Measurements from ENCODE around the gene GADD45G.

Gene GADD45G

DNA sequence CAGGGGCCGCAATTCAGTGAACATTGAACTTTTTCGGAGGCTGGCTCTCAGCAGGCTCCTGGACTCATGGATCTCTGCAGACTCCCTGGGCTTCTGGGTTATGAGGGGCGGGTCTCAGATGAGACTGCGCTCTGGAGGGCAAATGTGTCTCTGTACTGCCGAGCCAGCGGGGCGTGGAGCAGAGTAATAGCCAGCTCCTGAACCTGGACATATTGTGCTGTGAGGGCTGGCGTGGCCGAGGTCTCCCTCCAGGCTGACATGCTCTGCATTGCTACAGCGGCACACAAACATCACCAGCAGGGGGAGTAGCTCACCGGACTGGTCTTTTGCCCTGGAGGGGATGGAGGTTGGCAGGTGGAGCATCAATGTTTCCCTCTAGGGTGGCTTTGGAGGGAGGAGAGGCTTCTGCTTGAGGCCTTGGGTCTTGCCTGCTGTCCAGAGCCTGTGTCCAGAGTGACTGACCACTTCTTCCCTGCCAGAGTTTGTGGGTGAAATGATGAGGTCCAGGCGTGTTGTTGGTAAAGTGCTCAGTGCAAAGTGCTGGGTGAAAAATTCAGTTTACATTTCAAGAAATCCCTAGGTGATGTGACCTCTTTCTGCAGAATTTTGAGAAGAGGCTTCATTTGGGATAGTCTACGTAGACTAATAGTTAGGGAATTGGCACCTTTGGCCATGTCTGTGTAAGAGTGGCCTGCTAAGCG lies 10.9 kb upstream of the GADD45G start:
- H3K9me3 ChIP-seq (ENCODE audit: control insufficient read depth, low read length): no peaks in the 10 kb centered on the region
- 62 to 68% methylated on average over 11 to 12 of the region's 14 CpGs for WGBS, 2 experiments (ENCODE audit: insufficient coverage in 2 of 2)
- H3K27ac ChIP-seq (ENCODE audit: low read depth, low read length, severe bottlenecking): no peak overlapping the region
- H3K4me1 ChIP-seq (ENCODE audit: control insufficient read depth, insufficient read depth, low read length, poor library complexity, severe bottlenecking): peaks cover 6% of the 10 kb centered on the region
- H3K4me3 ChIP-seq (ENCODE audit: extremely low read depth, insufficient read depth, low read length, poor library complexity, severe bottlenecking): no peak overlapping the region
- H3K36me3 ChIP-seq (ENCODE audit: control insufficient read depth, insufficient read depth, low read length): no peaks in the 10 kb centered on the region

DNA sequence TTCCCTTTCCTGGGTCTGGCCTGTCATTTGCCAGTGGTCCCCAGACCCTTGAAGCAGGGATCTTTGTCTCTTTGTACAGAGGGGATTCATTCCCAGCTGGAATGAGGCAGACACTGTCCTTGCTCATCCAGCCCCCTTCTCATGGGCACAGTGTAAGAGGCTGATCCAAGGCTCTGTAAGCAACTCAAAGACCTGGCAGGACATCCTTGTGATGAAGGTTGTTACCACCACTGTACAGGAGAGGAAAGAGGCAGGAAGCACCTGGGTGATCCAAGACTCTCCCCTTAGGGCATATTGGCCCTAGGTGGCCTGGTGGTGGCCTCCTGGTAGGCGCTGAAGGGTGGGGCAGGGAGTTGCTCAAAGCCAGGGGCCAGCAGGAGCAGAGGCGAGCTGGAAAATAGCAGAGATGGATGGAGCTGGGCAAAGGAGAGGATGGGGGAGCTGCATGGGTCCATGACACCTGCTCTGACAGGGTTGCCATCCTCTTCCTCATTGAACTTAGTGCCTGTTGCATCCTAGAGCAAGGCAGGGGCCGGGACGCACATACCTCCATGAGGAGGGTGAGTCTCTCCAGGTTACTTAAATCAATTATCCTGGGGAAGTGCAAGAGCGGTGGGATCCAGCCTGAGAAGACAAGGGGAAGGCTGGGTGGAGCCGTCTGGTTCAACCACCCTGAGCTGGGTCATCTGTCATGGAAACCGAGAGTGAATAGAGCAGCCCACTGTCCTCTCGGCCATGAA lies 9.8 kb upstream of the GADD45G start:
- H3K4me3 ChIP-seq (ENCODE audit: extremely low read depth, insufficient read depth, low read length, poor library complexity, severe bottlenecking): no peak overlapping the region
- peaks cover 6% of the 10 kb centered on the region for H3K4me1 ChIP-seq (ENCODE audit: control insufficient read depth, insufficient read depth, low read length, poor library complexity, severe bottlenecking)
- H3K9me3 ChIP-seq (ENCODE audit: control insufficient read depth, low read length): no peaks in the 10 kb centered on the region
- H3K27ac ChIP-seq (ENCODE audit: low read depth, low read length, severe bottlenecking): no peak overlapping the region
- 77 to 90% methylated on average over 4 to 5 of the region's 8 CpGs for WGBS, 2 experiments (ENCODE audit: insufficient coverage in 2 of 2)
- no peaks in the 10 kb centered on the region for H3K36me3 ChIP-seq (ENCODE audit: control insufficient read depth, insufficient read depth, low read length)

DNA sequence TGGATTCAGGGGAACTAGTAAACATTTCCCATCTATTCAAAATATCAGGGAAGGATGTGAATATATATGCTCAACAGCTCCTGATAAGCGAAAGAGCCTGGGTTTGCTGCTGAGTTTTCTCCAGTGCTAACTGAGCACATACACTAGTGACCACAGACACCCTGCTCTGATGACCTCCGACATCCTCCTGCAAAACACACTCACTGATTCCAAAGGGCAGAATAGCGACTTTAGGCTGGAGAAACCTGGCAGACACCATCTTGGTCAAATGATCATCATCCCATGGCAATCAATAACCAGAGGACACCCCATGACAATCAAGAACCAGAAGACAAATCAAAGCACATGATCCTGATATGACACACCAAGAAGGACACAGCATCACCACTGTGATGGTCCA lies 9.2 kb upstream of the GADD45G start:
- H3K27ac ChIP-seq (ENCODE audit: low read depth, low read length, severe bottlenecking): no peak overlapping the region
- H3K36me3 ChIP-seq (ENCODE audit: control insufficient read depth, insufficient read depth, low read length): no peaks in the 10 kb centered on the region
- H3K4me3 ChIP-seq (ENCODE audit: extremely low read depth, insufficient read depth, low read length, poor library complexity, severe bottlenecking): no peak overlapping the region
- peaks cover 6% of the 10 kb centered on the region for H3K4me1 ChIP-seq (ENCODE audit: control insufficient read depth, insufficient read depth, low read length, poor library complexity, severe bottlenecking)
- WGBS, 2 experiments (ENCODE audit: insufficient coverage in 2 of 2): 92 to 93% methylated on average over 2 to 3 of the region's 3 CpGs
- H3K9me3 ChIP-seq (ENCODE audit: control insufficient read depth, low read length): no peaks in the 10 kb centered on the region

DNA sequence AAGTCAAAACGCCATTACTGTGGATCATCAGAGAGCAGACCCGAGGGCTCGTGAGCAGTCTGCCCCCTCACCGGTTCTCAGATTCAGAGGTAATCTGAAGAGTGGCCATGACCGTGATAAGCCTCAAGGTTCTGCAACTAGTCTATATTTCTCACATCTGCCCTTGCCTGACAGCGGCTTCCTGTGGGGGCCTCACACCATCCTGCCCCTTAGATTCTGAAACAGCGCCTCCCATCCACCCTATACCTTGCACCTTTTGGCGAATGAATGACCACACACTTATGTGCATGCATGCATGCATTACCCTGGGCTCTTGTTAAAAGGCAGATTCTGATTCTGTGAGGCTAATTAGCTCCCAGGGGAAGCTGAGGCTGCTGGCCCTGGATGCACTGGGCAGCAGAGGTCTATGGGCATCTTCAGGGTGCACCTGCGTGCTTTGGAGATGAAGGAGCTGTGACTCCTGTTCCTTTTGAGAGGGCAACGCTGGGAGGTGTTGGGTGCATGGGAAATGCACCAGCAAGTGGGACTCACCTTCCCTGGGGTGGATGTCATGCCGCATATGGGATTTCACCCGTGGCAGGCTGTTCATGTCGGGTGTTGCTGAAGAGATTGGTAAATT lies 7.8 kb upstream of the GADD45G start:
- H3K9me3 ChIP-seq (ENCODE audit: control insufficient read depth, low read length): no peaks in the 10 kb centered on the region
- no peak overlapping the region for H3K4me3 ChIP-seq (ENCODE audit: extremely low read depth, insufficient read depth, low read length, poor library complexity, severe bottlenecking)
- no peaks in the 10 kb centered on the region for H3K36me3 ChIP-seq (ENCODE audit: control insufficient read depth, insufficient read depth, low read length)
- H3K4me1 ChIP-seq (ENCODE audit: control insufficient read depth, insufficient read depth, low read length, poor library complexity, severe bottlenecking): peaks cover 6% of the 10 kb centered on the region
- H3K27ac ChIP-seq (ENCODE audit: low read depth, low read length, severe bottlenecking): no peak overlapping the region
- 86 to 89% methylated on average over 10 to 13 of the region's 13 CpGs for WGBS, 2 experiments (ENCODE audit: insufficient coverage in 2 of 2)

DNA sequence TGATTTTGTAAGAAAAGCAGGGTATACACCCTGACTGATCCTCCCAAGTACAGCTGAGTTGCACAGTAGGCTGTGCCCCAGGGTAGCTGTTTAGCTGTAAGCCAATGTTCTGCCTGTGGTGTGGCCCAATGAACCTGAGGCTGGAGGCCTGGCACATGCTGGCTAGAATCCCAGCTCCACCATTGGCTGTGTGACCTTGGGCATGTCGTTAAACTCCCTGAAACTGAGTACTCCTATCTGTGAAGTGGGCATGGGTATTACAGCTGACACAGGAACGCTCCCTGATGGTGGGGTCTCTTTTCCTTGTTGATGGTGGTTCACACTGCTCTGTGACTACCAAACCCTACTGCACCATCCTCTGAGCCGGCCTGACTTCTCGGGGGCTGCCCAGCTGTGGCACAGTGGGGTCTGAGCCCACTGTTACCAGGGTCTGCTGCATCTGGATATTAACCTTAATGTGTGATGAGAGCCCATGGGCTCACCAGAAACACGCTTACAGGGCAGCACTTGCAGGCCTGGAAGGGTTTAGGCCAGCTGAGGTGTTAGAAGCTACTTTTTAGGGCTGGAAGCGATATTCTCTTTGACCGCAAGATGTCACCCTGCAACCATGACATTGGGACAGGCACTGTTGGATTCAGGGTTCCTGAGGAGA lies 7.0 kb upstream of the GADD45G start:
- Histone ChIP-seq H3K4me3 (ENCODE audit: extremely low read depth, insufficient read depth, low read length, poor library complexity, severe bottlenecking) (no peak overlapping the region), H3K9me3 (ENCODE audit: control insufficient read depth, low read length) (no peaks in the 10 kb centered on the region), H3K27ac (ENCODE audit: low read depth, low read length, severe bottlenecking) (no peak overlapping the region), H3K36me3 (ENCODE audit: control insufficient read depth, insufficient read depth, low read length) (no peaks in the 10 kb centered on the region), H3K4me1 (ENCODE audit: control insufficient read depth, insufficient read depth, low read length, poor library complexity, severe bottlenecking) (peaks cover 5% of the 10 kb centered on the region)
- WGBS, 2 experiments (ENCODE audit: insufficient coverage in 2 of 2): 43 to 54% methylated on average over 6 of the region's 7 CpGs

DNA sequence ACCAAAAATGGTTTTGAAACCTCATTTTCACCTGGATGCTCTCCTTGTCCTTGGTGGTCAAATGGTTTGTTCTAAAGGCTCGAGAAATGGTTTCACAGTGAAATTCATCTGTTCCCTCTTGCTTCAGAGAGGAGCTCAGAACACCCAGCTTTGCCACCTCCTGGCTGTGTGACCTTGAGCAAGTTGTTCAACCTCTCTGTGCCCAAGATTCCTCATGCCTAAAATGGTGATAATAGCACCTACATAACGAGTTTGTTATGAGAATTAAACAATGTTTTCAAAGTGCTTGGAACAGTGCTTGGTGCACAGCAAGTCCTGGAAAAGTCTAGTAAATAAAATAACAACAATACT lies 6.5 kb upstream of the GADD45G start:
- 0% methylated on average over 1 of the region's 2 CpGs; no CpG with 5 or more reads in 1 of the 2 experiments for WGBS, 2 experiments (ENCODE audit: insufficient coverage in 2 of 2)
- Histone ChIP-seq H3K4me3 (ENCODE audit: extremely low read depth, insufficient read depth, low read length, poor library complexity, severe bottlenecking) (no peak overlapping the region), H3K9me3 (ENCODE audit: control insufficient read depth, low read length) (no peaks in the 10 kb centered on the region), H3K36me3 (ENCODE audit: control insufficient read depth, insufficient read depth, low read length) (no peaks in the 10 kb centered on the region), H3K27ac (ENCODE audit: low read depth, low read length, severe bottlenecking) (no peak overlapping the region), H3K4me1 (ENCODE audit: control insufficient read depth, insufficient read depth, low read length, poor library complexity, severe bottlenecking) (peaks cover 3% of the 10 kb centered on the region)

DNA sequence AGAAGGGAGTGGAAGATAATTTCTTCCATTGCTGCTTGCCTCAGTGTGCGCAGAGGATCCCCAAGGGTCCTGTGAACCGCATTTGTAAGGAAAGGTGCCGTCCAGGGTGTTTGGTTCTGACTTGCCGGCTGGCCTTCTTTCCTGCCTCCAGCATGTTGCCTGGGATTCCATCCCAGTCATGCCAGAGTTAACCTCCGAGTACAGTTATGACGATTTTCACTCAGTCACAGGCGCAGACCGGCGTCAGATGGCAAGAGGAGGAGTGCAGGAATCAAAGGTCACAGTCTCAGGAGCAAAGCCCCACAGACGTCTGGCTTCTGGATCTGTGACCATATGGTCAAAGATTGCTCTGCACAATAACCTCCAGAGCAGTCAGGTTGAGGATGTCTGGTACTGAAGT lies 5.9 kb upstream of the GADD45G start:
- Histone ChIP-seq H3K27ac (ENCODE audit: low read depth, low read length, severe bottlenecking) (no peak overlapping the region), H3K4me3 (ENCODE audit: extremely low read depth, insufficient read depth, low read length, poor library complexity, severe bottlenecking) (no peak overlapping the region), H3K9me3 (ENCODE audit: control insufficient read depth, low read length) (no peaks in the 10 kb centered on the region), H3K4me1 (ENCODE audit: control insufficient read depth, insufficient read depth, low read length, poor library complexity, severe bottlenecking) (peaks cover 4% of the 10 kb centered on the region), H3K36me3 (ENCODE audit: control insufficient read depth, insufficient read depth, low read length) (no peaks in the 10 kb centered on the region)
- 77 to 81% methylated on average over 10 of the region's 10 CpGs for WGBS, 2 experiments (ENCODE audit: insufficient coverage in 2 of 2)

DNA sequence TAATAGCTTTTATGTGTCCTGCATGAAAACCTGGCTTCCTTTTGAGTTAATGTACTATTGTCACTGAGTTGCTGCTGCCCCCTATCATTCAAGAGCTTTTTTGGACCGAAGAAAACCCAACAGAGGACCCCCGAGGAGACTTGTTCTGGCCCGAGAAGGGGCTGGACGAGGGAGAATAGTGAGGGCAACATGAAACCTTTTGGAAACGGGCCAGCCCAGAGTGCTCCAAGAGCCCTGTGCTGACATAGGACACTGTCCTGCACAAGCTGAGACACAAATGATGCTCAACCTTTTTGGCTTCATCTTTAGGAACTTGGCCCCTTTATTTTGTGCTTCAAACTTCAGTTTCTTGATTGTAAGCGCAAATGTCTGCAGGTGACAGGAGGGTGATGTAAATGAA lies 4.0 kb upstream of the GADD45G start:
- H3K4me3 ChIP-seq (ENCODE audit: extremely low read depth, insufficient read depth, low read length, poor library complexity, severe bottlenecking): no peak overlapping the region
- WGBS, 2 experiments (ENCODE audit: insufficient coverage in 2 of 2): 71 to 75% methylated on average over 5 to 6 of the region's 6 CpGs
- H3K9me3 ChIP-seq (ENCODE audit: control insufficient read depth, low read length): no peaks in the 10 kb centered on the region
- H3K4me1 ChIP-seq (ENCODE audit: control insufficient read depth, insufficient read depth, low read length, poor library complexity, severe bottlenecking): peaks cover 4% of the 10 kb centered on the region
- H3K36me3 ChIP-seq (ENCODE audit: control insufficient read depth, insufficient read depth, low read length): no peaks in the 10 kb centered on the region
- no peak overlapping the region for H3K27ac ChIP-seq (ENCODE audit: low read depth, low read length, severe bottlenecking)

DNA sequence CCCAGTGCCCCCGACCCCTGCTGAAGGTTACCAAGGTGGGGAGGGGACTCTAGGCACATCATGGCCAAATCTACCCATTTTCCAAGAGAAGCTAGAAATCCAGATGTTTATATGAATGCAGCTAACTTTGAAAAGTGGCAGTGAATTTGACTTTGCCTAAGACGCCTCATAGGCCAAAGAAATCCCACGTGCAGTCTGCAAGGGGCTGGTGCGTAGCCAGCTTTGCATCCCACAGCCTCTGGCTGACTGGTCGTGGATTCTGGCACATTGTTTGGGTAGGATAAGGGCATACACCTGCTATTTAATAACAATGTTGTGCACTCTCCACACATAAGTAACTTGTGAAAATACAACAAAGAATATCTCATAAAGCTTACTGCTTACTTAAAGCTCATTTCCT lies 3.5 kb upstream of the GADD45G start:
- 97 to 100% methylated on average over 1 to 3 of the region's 5 CpGs for WGBS, 2 experiments (ENCODE audit: insufficient coverage in 2 of 2)
- no peaks in the 10 kb centered on the region for H3K9me3 ChIP-seq (ENCODE audit: control insufficient read depth, low read length)
- no peak overlapping the region for H3K4me3 ChIP-seq (ENCODE audit: extremely low read depth, insufficient read depth, low read length, poor library complexity, severe bottlenecking)
- H3K36me3 ChIP-seq (ENCODE audit: control insufficient read depth, insufficient read depth, low read length): no peaks in the 10 kb centered on the region
- H3K27ac ChIP-seq (ENCODE audit: low read depth, low read length, severe bottlenecking): no peak overlapping the region
- H3K4me1 ChIP-seq (ENCODE audit: control insufficient read depth, insufficient read depth, low read length, poor library complexity, severe bottlenecking): peaks cover 5% of the 10 kb centered on the region

DNA sequence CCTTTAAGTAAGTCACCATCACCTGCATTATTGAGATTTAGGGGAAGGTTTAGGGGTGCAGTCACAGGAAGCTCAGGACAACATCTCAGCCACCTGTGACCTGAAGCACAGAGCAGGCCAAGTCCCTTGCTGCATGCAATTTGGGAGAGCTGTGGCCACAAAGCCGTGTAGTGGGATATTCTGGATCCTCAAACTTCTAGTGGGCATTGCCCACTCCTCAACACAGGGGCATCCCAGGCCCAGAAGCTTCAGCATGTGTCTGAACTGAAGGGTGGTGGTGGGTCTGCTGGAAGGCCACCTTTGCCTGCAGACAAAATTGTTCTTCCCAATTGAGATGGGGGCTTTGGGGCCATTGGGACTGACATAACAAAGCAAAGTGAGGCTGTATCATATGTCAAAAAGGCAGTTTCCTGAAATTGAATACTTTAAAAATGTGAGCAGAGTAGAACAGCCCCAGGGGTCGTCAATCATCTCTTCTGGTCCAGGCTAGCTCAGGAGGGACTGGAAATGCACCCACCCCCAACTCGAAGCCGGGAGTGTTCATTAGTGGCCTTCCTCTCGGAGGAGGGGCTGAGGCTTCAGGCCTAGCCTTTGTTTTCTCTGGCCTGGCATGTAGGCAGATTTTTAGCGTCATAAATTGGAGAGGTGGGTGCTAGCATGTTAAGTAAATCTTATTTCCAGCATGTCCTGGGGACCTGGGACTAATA lies 2.8 kb upstream of the GADD45G start:
- WGBS, 2 experiments (ENCODE audit: insufficient coverage in 2 of 2): 66 to 76% methylated on average over 5 to 6 of the region's 6 CpGs
- Histone ChIP-seq H3K4me3 (ENCODE audit: extremely low read depth, insufficient read depth, low read length, poor library complexity, severe bottlenecking) (no peak overlapping the region), H3K36me3 (ENCODE audit: control insufficient read depth, insufficient read depth, low read length) (no peaks in the 10 kb centered on the region), H3K27ac (ENCODE audit: low read depth, low read length, severe bottlenecking) (no peak overlapping the region), H3K4me1 (ENCODE audit: control insufficient read depth, insufficient read depth, low read length, poor library complexity, severe bottlenecking) (peaks cover 12% of the 10 kb centered on the region), H3K9me3 (ENCODE audit: control insufficient read depth, low read length) (no peaks in the 10 kb centered on the region)

Measured in mesodermal cell (in vitro differentiated cells).